Naive thymus-derived CD8-positive, alpha-beta T cell (primary cell): Measurements from ENCODE around the gene GPX2. TPM values are rescaled to one million over a fixed set of nuclear protein-coding genes. Genes with fewer than 3 reads are reported as not detected.
A peak's percentile ranks its signal among the peaks of the same experiment; 100 is the strongest.

Experiments
- ATAC-seq, 2 donors: fragments of 150-1000 bp; cut with Tn5 transposase in 1 of 2; sonication (Bioruptor Pico), chemical (Tn5 transposase) in 1 of 2; 1 replicate in 1 of 2; 2 replicates in 1 of 2; pipeline ENCODE4 v1.10.0; 2021; ENCODE audit warnings: mild to moderate bottlenecking in 2 of 2, moderate library complexity in 2 of 2
- POLR2A ChIA-PET: fragments of 350-600 bp; sonication (Branson Sonifier 250); formaldehyde crosslinking; loops from one replicate; lab custom pipeline; 2021; ENCODE audit warnings: antibody characterized with exemption; lab: Charles Lee
- DNase-seq, 10 donors: peaks; one replicate each; pipeline versions ENCODE4 v3.0.0 to v3.0.0-alpha.2; 2020 to 2022
- H3K27ac Mint-ChIP-seq, 10 donors: one replicate each; pipeline ENCODE4 v1.8.0; 2020 to 2022; ENCODE audit warnings: mild to moderate bottlenecking in 10 of 10, mixed read lengths in 10 of 10, moderate library complexity in 4 of 10, inconsistent platforms in 1 of 10
- H3K27me3 Mint-ChIP-seq, 5 donors: one replicate each; pipeline ENCODE4 v1.8.0; 2021 to 2022; ENCODE audit warnings: mixed read lengths in 5 of 5
- H3K36me3 Mint-ChIP-seq, 3 donors: one replicate each; pipeline ENCODE4 v1.8.0; 2020 to 2022; ENCODE audit warnings: mixed read lengths in 3 of 3, mild to moderate bottlenecking in 2 of 3, inconsistent platforms in 1 of 3
- H3K4me1 Mint-ChIP-seq, 4 donors: one replicate each; pipeline ENCODE4 v1.8.0; 2021 to 2022; ENCODE audit warnings: mixed read lengths in 4 of 4
- H3K4me3 Mint-ChIP-seq, 10 donors: one replicate each; pipeline ENCODE4 v1.8.0; 2020 to 2022; ENCODE audit warnings: mild to moderate bottlenecking in 10 of 10, mixed read lengths in 10 of 10, moderate library complexity in 6 of 10, inconsistent platforms in 1 of 10
- H3K9me3 Mint-ChIP-seq, 9 donors: one replicate each; pipeline ENCODE4 v1.8.0; 2020 to 2022; ENCODE audit warnings: mixed read lengths in 9 of 9, mild to moderate bottlenecking in 3 of 9, inconsistent platforms in 1 of 9, moderate library complexity in 1 of 9
- polyA plus RNA-seq, 3 donors: library from polyadenylated mRNA; unstranded; fragments of 300-500 nt; fragmentation: Illumina TruSeq; gene quantifications; one replicate each; pipeline ENCODE4 v1.2.3, GENCODE V29; 2021
- total RNA-seq, 8 experiments: library from RNA in 2 of 8; stranded (reverse) in 2 of 8; gene quantifications; one replicate each; pipeline ENCODE4 v1.2.3 and lab custom pipeline; 2021 to 2026

GPX2 gene
- total and polyA plus RNA-seq, 5 experiments from 2014 or later, result 0.29 TPM; not detected in 4

DNA sequence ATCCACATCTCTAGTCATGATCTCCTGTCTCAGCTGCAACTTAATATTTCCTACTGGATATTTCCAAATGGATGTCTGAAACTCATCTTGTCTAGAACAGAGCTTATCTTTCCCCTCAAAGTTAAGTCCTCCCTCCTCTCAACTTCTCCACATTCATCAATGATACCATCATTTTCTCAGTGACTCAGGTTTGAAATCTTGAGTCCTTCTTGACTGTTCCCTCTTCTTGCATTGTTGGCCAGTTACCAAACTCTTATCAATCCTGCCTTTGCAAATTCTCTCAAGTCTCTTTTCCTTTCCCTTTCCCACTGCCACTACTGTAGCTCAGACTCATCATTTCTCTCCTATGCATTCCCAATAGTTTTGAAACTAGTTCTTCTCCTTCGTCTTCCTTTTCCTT is 42.6 kb downstream of the GPX2 start:
- Mint-ChIP-seq H3K4me3 (no peak overlapping the region), H3K27ac (peak overlapping the region in 1 of 10 donors; percentile 19), H3K9me3 (no peaks in the 10 kb centered on the region), H3K27me3 (peaks cover 0 to 13% (median 1%) of the 10 kb centered on the region in 5 donors), H3K4me1 (no peaks in the 10 kb centered on the region), H3K36me3 (no peaks in the 10 kb centered on the region)
- ATAC-seq, result no peak
- POLR2A ChIA-PET, result no interaction called here
- DNase-seq, result no peak

DNA sequence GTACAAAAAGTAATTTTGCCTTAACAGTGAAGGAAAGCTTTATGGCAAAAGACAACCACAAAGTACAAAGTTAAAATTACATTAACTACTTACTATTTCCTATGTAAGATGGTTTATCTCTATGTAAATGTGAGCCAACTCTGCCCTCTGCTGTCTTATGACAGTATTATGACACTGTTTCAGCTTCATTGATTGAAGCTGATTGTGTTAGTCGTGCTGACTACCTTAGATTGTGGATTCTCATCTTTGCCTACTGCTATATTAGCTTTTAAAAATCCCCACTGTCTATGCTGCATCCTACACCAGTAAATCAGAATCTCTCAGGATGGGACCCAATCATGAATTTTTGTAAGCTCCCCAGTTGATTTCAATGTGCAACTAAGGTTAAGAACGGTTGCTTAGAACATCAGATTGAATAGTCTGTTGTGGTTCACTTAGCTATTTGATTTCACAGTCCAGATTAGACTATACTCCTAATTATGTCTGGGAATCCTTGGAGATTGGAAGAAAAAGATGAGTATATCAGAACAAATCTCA is 50.6 kb downstream of the GPX2 start:
- ATAC-seq, result peak; percentile 95 to 96
- POLR2A ChIA-PET, result interaction anchor here (0.8 to 1.0 kb wide), 3 partner anchors 9 to 69 kb away, joined by 3 to 4 read pairs (median 3); no protein-coding TSS in a partner anchor
- peaks cover 0 to 3% (median under 1%) of the 10 kb centered on the region in 4 donors for H3K4me1 Mint-ChIP-seq
- no peaks in the 10 kb centered on the region for H3K9me3 Mint-ChIP-seq
- peaks cover 0 to 10% (median 7%) of the 10 kb centered on the region in 5 donors for H3K27me3 Mint-ChIP-seq
- no peak overlapping the region for H3K4me3 Mint-ChIP-seq
- H3K27ac Mint-ChIP-seq, result no peak overlapping the region
- peak in 7 of 10 donors; percentile 30 to 62 (median 51) for DNase-seq
- H3K36me3 Mint-ChIP-seq, result no peaks in the 10 kb centered on the region

DNA sequence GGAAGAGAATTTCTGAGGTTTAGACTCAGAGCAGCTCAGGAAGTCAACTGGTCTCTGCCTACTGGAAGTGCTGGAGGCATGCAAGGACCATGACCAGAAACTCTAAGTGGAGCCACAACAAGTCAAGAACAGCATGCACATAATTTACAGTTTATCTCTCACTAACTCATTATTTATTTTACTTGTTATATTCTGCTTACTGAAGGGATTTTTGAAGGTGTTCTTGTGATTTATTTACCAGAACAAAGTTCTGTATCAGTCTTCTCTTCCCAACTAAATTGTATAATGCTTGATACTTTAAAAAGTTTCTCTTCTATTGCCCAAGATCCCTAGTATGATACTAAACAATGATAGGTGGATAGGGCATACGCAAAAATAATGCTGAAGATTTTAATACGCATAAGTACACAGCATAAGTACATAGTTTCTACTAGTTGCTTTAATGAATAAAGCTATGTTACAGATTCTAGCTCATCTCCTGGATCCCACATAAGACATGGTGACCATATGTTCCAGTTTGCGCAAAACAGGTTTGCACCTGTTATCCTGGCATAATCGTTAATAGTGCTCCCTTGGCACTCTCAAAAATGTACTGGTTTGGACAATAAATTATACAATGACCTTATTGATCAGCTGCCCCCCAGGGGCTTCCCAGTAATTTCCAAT is 51.2 kb downstream of the GPX2 start:
- Mint-ChIP-seq H3K27me3 (peaks cover 0 to 11% (median 7%) of the 10 kb centered on the region in 5 donors), H3K36me3 (no peaks in the 10 kb centered on the region), H3K4me3 (no peak overlapping the region), H3K4me1 (peaks cover 0 to 3% (median under 1%) of the 10 kb centered on the region in 4 donors), H3K9me3 (no peaks in the 10 kb centered on the region), H3K27ac (no peak overlapping the region)
- POLR2A ChIA-PET, result interaction anchor here (0.8 to 1.0 kb wide), 3 partner anchors 9 to 68 kb away, joined by 3 to 4 read pairs (median 3); no protein-coding TSS in a partner anchor
- ATAC-seq, result no peak
- DNase-seq, result no peak

DNA sequence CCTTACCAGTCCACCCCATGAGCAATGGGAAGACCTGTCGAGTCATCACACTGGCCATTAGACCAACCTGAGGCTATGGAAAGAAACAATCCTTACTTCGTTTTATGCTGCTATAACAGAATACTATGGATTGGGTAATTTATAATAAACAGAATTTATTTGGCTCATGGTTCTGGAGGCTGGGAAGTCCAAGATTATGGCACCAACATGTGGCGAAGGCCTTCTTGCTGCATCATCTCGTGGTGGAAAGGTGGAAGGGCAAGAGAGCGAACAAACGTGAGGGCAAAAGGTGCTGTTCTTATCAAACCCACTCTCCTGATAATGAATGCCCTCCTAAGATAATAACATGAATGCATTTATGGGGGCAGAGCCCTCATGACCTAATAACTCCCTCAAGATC is 53.2 kb downstream of the GPX2 start:
- Mint-ChIP-seq H3K4me3 (no peak overlapping the region), H3K36me3 (no peaks in the 10 kb centered on the region), H3K4me1 (peaks cover 0 to 3% (median under 1%) of the 10 kb centered on the region in 4 donors), H3K9me3 (no peaks in the 10 kb centered on the region), H3K27me3 (peaks cover 2 to 21% (median 11%) of the 10 kb centered on the region in 5 donors), H3K27ac (no peak overlapping the region)
- POLR2A ChIA-PET, result no interaction called here
- DNase-seq, result no peak
- ATAC-seq, result no peak

Other genes with a start within 250 kb of the GPX2 start
- gene PLEKHG3, start 238.3 kb downstream of the GPX2 start, total RNA-seq, result 1 to 10 TPM in 1 of 2 experiments, under 1 TPM in 1; 0.55 to 1.4 TPM
- gene PLEKHG3, start 238.3 kb downstream of the GPX2 start, polyA plus RNA-seq, result 10 to 100 TPM in 1 of 3 donors, 1 to 10 TPM in 2; 1.2 to 12.2 (median 1.6) TPM
- under 1 TPM in 1 of 2 experiments, not detected in 1; 0.14 TPM for gene SPTB, start 62.8 kb downstream of the GPX2 start, total RNA-seq
- gene SPTB, start 62.8 kb downstream of the GPX2 start, polyA plus RNA-seq, result not detected
- 100 to 1,000 TPM in 1 of 2 experiments, 10 to 100 TPM in 1; 99.9 to 104 TPM for gene CHURC1, start 28.3 kb downstream of the GPX2 start, total RNA-seq
- 100 to 1,000 TPM; 122 to 166 (median 148) TPM for gene CHURC1, start 28.3 kb downstream of the GPX2 start, polyA plus RNA-seq
- 1 to 10 TPM; 4.7 TPM for gene RAB15, start 29.6 kb upstream of the GPX2 start, total RNA-seq
- gene RAB15, start 29.6 kb upstream of the GPX2 start, polyA plus RNA-seq, result 10 to 100 TPM in 1 of 3 donors, 1 to 10 TPM in 2; 3.9 to 11.9 (median 4.2) TPM
- gene FNTB, start 44.1 kb upstream of the GPX2 start, total RNA-seq, result 1 to 10 TPM; 9.5 to 9.9 TPM
- 1 to 10 TPM; 2.0 to 7.7 (median 4.2) TPM for gene FNTB, start 44.1 kb upstream of the GPX2 start, polyA plus RNA-seq
- gene MAX, start 159.8 kb upstream of the GPX2 start, total RNA-seq, result 100 to 1,000 TPM; 200 to 216 TPM
- gene MAX, start 159.8 kb upstream of the GPX2 start, polyA plus RNA-seq, result 100 to 1,000 TPM; 121 to 140 (median 131) TPM